Measurements from ENCODE around the gene TLE3. TPM values are rescaled to one million over a fixed set of nuclear protein-coding genes. Genes with fewer than 3 reads are reported as not detected.

TLE3 gene
- polyA plus RNA-seq, 2 of the 4 experiments (the other 2 are of a cell fraction), result 4.6 to 5.3 TPM

GRCh38 chr15:70049701-70050301 lies 47.9 kb downstream of the TLE3 start:
- H3K4me3 ChIP-seq, result no peak overlapping the region
- no peaks in the 10 kb centered on the region for H3K4me1 ChIP-seq
- H3K27ac ChIP-seq, result no peak overlapping the region
- DNase-seq (ENCODE audit: low read depth in 1 of 2, low spot score in 1 of 2) (no peak), ATAC-seq (no peak), FAIRE-seq (no peak)
- TF ChIP-seq SMC3 (IDR thresholded peaks at IDR 0.05) (no peak), ATOH8 (CRISPR knock-in tag; IDR thresholded peaks at IDR 0.05; ENCODE audit: low read depth) (no peak), HOXB13 (CRISPR knock-in tag; IDR thresholded peaks at IDR 0.05; ENCODE audit: low read depth) (no peak), FOXS1 (CRISPR knock-in tag; IDR thresholded peaks at IDR 0.05) (no peak), KDM1A (IDR thresholded peaks at IDR 0.05; ENCODE audit: low read depth) (no peak), ZSCAN20 (CRISPR knock-in tag; IDR thresholded peaks at IDR 0.05) (no peak), CBX8 (IDR thresholded peaks at IDR 0.05) (no peak), NR3C1 (IDR thresholded peaks at IDR 0.05) (no peak), CEBPB (IDR thresholded peaks at IDR 0.05) (no peak), MAFK (IDR thresholded peaks at IDR 0.05; ENCODE audit: partially characterized antibody) (no peak)
- CTCF ChIA-PET, result interaction anchor here (0.9 kb wide), 1 partner anchor 417 kb away, joined by 3 read pairs; no protein-coding TSS in a partner anchor
- no peak overlapping the region for H3K4me2 ChIP-seq
- 87% methylated on average over 22 of the region's 22 CpGs for WGBS (ENCODE audit: missing lambda C conversion rate)
- no peaks in the 10 kb centered on the region for H3K9me3 ChIP-seq
- POLR2A ChIA-PET, result no interaction called here

- H3K9me3 ChIP-seq, result no peaks in the 10 kb centered on the region
- no peak overlapping the region for H3K4me3 ChIP-seq
- 89% methylated on average over 11 of the region's 11 CpGs for WGBS (ENCODE audit: missing lambda C conversion rate)
- POLR2A ChIA-PET, result no interaction called here
- no peak for TF ChIP-seq HOXA7 (CRISPR knock-in tag; IDR thresholded peaks at IDR 0.05)
- no peak for TF ChIP-seq CBX8 (IDR thresholded peaks at IDR 0.05)
- no peak for TF ChIP-seq HMGXB4 (CRISPR knock-in tag; IDR thresholded peaks at IDR 0.05; ENCODE audit: borderline replicate concordance)
- no peak for TF ChIP-seq EP300 (IDR thresholded peaks at IDR 0.05)
- no peak for TF ChIP-seq REST (IDR thresholded peaks at IDR 0.05)
- TF ChIP-seq JUN (IDR thresholded peaks at IDR 0.05), result no peak
- TF ChIP-seq POLR2A (IDR thresholded peaks at IDR 0.05; ENCODE audit: low read length), result no peak
- TF ChIP-seq BCL3 (IDR thresholded peaks at IDR 0.05), result no peak
- no peak for TF ChIP-seq PHF8 (IDR thresholded peaks at IDR 0.05; ENCODE audit: borderline replicate concordance, low read depth)
- no peaks in the 10 kb centered on the region for H3K4me1 ChIP-seq
- DNase-seq (ENCODE audit: low read depth in 1 of 2, low spot score in 1 of 2), result no peak
- no peak overlapping the region for H3K27ac ChIP-seq
- no peak for ATAC-seq
- no peak for FAIRE-seq
- no peak overlapping the region for H3K4me2 ChIP-seq
- CTCF ChIA-PET, result interaction anchor here (0.9 kb wide), 1 partner anchor 418 kb away, joined by 3 read pairs; no protein-coding TSS in a partner anchor
These were observed 48.9 kb downstream of the TLE3 start for GRCh38 chr15:70048578-70049514.

Data from A549 (cell line).